ENCODE data around the gene NOTUM. TPM values are rescaled to one million over a fixed set of nuclear protein-coding genes. Genes with fewer than 3 reads are reported as not detected.

Gene NOTUM
- polyA plus RNA-seq, 2 of the 4 experiments (the other 2 are of a cell fraction): 0.06 to 0.92 TPM

GRCh38 chr17:81926451-81927151 is 34.4 kb downstream of the NOTUM start (continued):
- TF ChIP-seq JUN (IDR thresholded peaks at IDR 0.05) (peak; percentile 47 to 84; a peak in 3 of 5 replicates), BHLHE40 (IDR thresholded peaks at IDR 0.05; ENCODE audit: low read depth, low read length) (peak; percentile 84)

DNA sequence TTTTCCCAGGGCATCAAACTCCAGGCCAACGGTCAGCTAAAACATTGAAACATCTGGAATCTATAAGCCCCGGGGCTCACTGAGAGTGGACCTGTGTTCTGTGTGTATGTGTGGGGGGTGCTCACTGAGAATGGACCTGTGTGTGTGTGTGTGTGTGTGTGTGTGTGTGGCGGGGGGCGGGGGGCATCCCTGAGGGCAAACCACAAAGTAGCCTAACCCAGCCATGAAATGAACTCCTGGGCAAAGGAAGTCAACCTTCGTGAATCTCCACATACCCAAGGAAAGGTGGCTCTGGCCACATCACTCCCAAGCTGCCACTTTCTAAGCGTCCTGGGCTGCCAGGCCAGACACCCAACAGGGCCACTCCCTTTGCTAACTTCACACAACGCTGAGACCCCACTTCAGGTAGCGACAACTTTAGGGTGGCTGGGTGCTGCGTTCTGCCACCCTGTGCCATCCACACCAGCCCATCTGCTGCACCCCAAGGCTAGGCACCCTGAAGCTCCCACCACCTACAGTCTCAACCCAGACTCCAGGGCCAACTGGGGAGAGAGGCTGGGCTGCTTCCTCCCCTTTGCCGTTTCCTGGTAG is 35.0 kb downstream of the NOTUM start:
- peak overlapping the region; percentile 90 for H3K4me3 ChIP-seq
- POLR2A ChIA-PET: interaction anchor here (1.0 to 1.5 kb wide), 3 partner anchors 9 to 12 kb away, joined by 3 to 6 read pairs (median 3); partner anchors contain the start of gene PYCR1
- H3K9me3 ChIP-seq: no peaks in the 10 kb centered on the region
- DNase-seq (ENCODE audit: low read depth in 1 of 2, low spot score in 1 of 2): no peak
- H3K27ac ChIP-seq: peak overlapping the region; percentile 96 to 98
- no peak for FAIRE-seq
- TF ChIP-seq E2F6 (IDR thresholded peaks at IDR 0.05; ENCODE audit: borderline replicate concordance, low read depth) (no peak), CBX2 (IDR thresholded peaks at IDR 0.05; ENCODE audit: borderline replicate concordance, low read depth) (no peak), TP53 (CRISPR knock-in tag; IDR thresholded peaks at IDR 0.05) (peak; percentile 28; the same call in 1 of the 2 replicates), TFCP2L1 (CRISPR knock-in tag; IDR thresholded peaks at IDR 0.05) (0 out of 2 replicates have a peak, but pooled peaks have one; percentile 36)
- TF ChIP-seq, protein P1, sequence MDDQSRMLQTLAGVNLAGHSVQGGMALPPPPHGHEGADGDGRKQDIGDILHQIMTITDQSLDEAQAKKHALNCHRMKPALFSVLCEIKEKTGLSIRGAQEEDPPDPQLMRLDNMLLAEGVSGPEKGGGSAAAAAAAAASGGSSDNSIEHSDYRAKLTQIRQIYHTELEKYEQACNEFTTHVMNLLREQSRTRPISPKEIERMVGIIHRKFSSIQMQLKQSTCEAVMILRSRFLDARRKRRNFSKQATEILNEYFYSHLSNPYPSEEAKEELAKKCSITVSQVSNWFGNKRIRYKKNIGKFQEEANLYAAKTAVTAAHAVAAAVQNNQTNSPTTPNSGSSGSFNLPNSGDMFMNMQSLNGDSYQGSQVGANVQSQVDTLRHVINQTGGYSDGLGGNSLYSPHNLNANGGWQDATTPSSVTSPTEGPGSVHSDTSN (IDR thresholded peaks at IDR 0.05): peak; percentile 37; the same call in 1 of the 2 replicates
- CTCF ChIA-PET: interaction anchor here (0.6 to 12.8 kb wide), 14 partner anchors 14 to 1992 kb away, joined by 3 to 99 read pairs (median 8); partner anchors contain the start of genes ARHGDIA, CENPX, LRRC45 and NOTUM
- peak in 1 of 2 experiments; percentile 0; a peak in 3 of 6 replicates for ATAC-seq
- H3K4me1 ChIP-seq: peaks cover 56% of the 10 kb centered on the region
- WGBS (ENCODE audit: missing lambda C conversion rate): 22% methylated on average over 10 of the region's 10 CpGs
- peak overlapping the region; percentile 96 for H3K4me2 ChIP-seq

DNA sequence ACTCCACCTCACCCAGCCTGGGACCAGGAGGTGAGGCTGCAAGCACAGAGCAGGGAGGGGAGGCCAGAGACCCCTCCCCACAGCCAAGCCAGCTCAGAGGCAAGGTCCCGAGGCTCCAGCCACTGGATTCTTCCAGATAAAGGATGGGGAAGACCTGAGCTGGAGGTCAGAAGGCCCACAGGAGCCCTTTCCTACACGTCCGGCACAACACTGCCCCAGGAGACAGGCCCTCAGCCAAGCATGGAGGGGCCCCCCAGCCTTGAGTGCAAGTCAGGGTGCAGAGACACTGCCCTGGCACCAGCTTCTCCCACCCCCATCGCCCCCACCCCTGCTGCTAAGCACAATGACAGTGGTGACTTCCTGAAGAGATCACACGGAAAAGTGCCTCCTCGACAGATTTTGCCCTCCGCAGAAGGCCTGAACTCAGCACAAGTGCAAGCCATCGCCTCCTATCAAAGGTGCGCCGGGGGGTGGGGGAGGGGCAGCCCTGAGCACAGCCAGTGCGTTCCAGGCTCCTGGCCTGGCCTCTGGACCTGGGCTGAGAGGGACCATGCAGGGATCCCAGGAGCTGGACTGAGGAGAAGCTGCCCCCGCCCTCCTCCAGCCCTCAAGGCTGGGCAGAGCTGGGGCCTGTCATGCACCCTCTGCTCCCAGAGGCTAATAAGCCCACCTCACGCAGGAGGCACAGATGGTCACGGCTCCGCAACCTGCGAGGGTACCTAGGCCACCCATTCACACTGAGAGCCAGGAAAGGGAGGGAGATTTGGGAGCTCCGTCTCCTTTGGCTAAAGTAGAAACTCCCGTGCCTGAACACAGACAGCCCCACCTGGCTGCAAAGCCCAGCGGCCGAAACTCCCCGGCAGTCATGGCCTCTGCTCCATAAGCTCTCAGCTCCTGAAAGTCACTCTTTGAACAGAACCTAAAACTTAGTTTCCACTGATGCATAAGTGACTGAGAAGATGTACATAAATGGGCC is 36.1 kb downstream of the NOTUM start:
- ChIA-PET CTCF (interaction anchor here (0.7 to 12.8 kb wide), 13 partner anchors 13 to 216 kb away, joined by 3 to 99 read pairs (median 6); partner anchors contain the start of genes ALYREF, ANAPC11, ARHGDIA and CENPX), POLR2A (interaction anchor here (1.1 to 1.5 kb wide), 3 partner anchors 13 to 241 kb away, joined by 3 read pairs; partner anchors contain the start of genes ARL16, HGS and PCYT2)
- DNase-seq (ENCODE audit: low read depth in 1 of 2, low spot score in 1 of 2) (peak in 1 of 2 experiments; percentile 65), ATAC-seq (no peak), FAIRE-seq (no peak)
- 67% methylated on average over 14 of the region's 21 CpGs for WGBS (ENCODE audit: missing lambda C conversion rate)
- H3K4me1 ChIP-seq: peaks cover 66% of the 10 kb centered on the region
- TF ChIP-seq, protein P2, sequence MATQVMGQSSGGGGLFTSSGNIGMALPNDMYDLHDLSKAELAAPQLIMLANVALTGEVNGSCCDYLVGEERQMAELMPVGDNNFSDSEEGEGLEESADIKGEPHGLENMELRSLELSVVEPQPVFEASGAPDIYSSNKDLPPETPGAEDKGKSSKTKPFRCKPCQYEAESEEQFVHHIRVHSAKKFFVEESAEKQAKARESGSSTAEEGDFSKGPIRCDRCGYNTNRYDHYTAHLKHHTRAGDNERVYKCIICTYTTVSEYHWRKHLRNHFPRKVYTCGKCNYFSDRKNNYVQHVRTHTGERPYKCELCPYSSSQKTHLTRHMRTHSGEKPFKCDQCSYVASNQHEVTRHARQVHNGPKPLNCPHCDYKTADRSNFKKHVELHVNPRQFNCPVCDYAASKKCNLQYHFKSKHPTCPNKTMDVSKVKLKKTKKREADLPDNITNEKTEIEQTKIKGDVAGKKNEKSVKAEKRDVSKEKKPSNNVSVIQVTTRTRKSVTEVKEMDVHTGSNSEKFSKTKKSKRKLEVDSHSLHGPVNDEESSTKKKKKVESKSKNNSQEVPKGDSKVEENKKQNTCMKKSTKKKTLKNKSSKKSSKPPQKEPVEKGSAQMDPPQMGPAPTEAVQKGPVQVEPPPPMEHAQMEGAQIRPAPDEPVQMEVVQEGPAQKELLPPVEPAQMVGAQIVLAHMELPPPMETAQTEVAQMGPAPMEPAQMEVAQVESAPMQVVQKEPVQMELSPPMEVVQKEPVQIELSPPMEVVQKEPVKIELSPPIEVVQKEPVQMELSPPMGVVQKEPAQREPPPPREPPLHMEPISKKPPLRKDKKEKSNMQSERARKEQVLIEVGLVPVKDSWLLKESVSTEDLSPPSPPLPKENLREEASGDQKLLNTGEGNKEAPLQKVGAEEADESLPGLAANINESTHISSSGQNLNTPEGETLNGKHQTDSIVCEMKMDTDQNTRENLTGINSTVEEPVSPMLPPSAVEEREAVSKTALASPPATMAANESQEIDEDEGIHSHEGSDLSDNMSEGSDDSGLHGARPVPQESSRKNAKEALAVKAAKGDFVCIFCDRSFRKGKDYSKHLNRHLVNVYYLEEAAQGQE (IDR thresholded peaks at IDR 0.05): no peak
- TF ChIP-seq HOXA7 (CRISPR knock-in tag; IDR thresholded peaks at IDR 0.05): no peak
- TF ChIP-seq POLR2AphosphoS2 (conservative IDR thresholded peaks at IDR 0.05; ENCODE audit: low read length): no peak; the same call in 1 of the 2 replicates
- TF ChIP-seq MAFK (IDR thresholded peaks at IDR 0.05; ENCODE audit: partially characterized antibody): peak; percentile 95
- TF ChIP-seq TP53 (CRISPR knock-in tag; IDR thresholded peaks at IDR 0.05): 0 out of 2 replicates have a peak, but pooled peaks have one; percentile 24
- H3K27ac ChIP-seq: peak overlapping the region; percentile 96 to 98
- H3K9me3 ChIP-seq: no peaks in the 10 kb centered on the region
- peak overlapping the region; percentile 57 for H3K4me3 ChIP-seq
- peak overlapping the region; percentile 96 for H3K4me2 ChIP-seq
